Vagina (tissue), 2 donors: ENCODE data around the gene ATAD5. TPM values are rescaled to one million over a fixed set of nuclear protein-coding genes. Genes with fewer than 3 reads are reported as not detected.

Experiments
- DNase-seq, 2 donors: peaks; one replicate each; pipeline ENCODE4 v3.0.0-alpha.2; 2017; ENCODE audit errors: extremely low spot score in 2 of 2
- H3K27ac ChIP-seq: fragments of 200-600 bp; sonication (generic); one replicate; pipeline ENCODE4 v1.5.1; 2019
- H3K27me3 ChIP-seq: fragments of 200-600 bp; sonication (generic); one replicate; pipeline ENCODE4 v1.5.1; 2019
- H3K36me3 ChIP-seq, 2 donors: fragments of 200-600 bp; sonication (generic); one replicate each; pipeline ENCODE4 v1.5.1; 2017 to 2019
- H3K4me1 ChIP-seq: fragments of 200-600 bp; sonication (generic); one replicate; pipeline ENCODE4 v1.5.1; 2019
- H3K4me3 ChIP-seq, 2 donors: fragments of 200-600 bp; sonication (generic); 1 replicate in 1 of 2; 2 replicates in 1 of 2; pipeline ENCODE4 v1.5.1; 2016 to 2019
- H3K9me3 ChIP-seq: fragments of 200-600 bp; sonication (generic); one replicate; pipeline ENCODE4 v1.5.1; 2019
- POLR2A ChIP-seq, 2 donors: fragments of 450-650 bp; IDR thresholded peaks; one replicate each; pipeline ENCODE4 v1.6.1; 2017; ENCODE audit warnings: antibody characterized with exemption in 2 of 2, mild to moderate bottlenecking in 2 of 2, moderate library complexity in 2 of 2
- POLR2AphosphoS5 ChIP-seq, 2 donors: sonication (generic); formaldehyde crosslinking; IDR thresholded peaks; one replicate each; pipeline ENCODE4 v1.9.0; 2017; ENCODE audit warnings: antibody characterized with exemption in 2 of 2, mild to moderate bottlenecking in 2 of 2, low read depth in 1 of 2; ENCODE audit not compliant: insufficient read depth in 1 of 2
- intact Hi-C: fragments of 100-400 bp; cut with DNase I; formaldehyde crosslinking; loops from one replicate; pipeline ENCODE4 v1.15.1; 2023
- total RNA-seq: library from RNA; depleted of rRNA; stranded (reverse); fragments of >200 nt; gene quantifications from one replicate; pipeline ENCODE4 v1.2.3, GENCODE V29; 2016
- TF ChIP-seq, protein P1 (sequence below), 3 experiments: fragments of 450-650 bp in 2 of 3; fragments of 200-600 bp in 1 of 3; sonication (generic) in 1 of 3; IDR thresholded peaks; one replicate each; pipeline ENCODE4 v1.5.1; 2017 to 2019; ENCODE audit warnings: antibody characterized with exemption in 3 of 3, mild to moderate bottlenecking in 2 of 3, moderate library complexity in 2 of 3

ATAD5 gene
- total RNA-seq, 1 donor from 2014 or later, result 2.7 TPM

DNA sequence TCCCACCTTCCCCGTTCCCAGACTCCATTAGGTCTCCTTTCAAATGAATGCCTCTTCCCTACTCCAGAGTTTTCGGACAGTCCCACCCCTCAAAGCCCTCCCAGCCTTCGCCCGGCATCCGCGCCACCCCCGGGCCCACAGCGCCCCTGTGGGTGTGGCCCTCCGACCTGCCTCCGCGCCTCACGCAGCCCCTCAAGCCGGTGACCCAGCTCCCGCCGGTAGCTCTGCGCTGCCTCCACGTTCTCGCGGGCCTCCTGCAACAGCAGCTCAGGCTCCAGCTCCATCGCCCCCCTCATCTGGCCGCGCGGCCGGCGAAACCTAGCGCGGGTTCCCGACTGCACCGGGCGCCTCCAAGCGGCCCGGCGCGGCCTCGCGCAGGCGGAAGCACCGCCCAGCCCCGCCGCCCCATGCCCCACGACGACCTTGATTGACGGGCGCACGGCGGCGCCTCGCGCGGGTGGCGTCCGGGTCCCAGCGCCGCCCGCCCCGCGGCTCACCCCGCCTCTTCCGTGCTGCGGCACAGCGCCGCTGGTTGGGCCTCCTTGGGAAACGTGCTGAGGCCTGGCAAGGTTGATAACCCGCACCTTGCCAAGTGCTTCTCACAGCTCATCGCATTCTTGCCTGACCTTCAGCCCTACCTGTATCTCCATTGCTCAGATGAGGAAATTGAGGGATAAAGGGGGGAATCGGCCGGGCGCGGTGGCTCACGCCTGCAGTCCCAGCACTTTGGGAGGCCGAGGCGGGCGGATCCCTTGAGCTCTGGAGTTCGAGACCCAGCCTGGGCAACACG, 7.2 kb upstream of the ATAD5 start, which contains the start of gene CRLF3:
Gene CRLF3 (minus strand): TSS at position 337 of the 790 bp plus-strand sequence. CDS start 41 bp downstream, at position 296.
- TF ChIP-seq POLR2AphosphoS5 (IDR thresholded peaks at IDR 0.05; ENCODE audit: insufficient read depth in 1 of 2, low read depth in 1 of 2) (peak in 1 of 2 donors; percentile 79), POLR2A (IDR thresholded peaks at IDR 0.05) (peak in 1 of 2 donors; percentile 60)
- TF ChIP-seq, protein P1, sequence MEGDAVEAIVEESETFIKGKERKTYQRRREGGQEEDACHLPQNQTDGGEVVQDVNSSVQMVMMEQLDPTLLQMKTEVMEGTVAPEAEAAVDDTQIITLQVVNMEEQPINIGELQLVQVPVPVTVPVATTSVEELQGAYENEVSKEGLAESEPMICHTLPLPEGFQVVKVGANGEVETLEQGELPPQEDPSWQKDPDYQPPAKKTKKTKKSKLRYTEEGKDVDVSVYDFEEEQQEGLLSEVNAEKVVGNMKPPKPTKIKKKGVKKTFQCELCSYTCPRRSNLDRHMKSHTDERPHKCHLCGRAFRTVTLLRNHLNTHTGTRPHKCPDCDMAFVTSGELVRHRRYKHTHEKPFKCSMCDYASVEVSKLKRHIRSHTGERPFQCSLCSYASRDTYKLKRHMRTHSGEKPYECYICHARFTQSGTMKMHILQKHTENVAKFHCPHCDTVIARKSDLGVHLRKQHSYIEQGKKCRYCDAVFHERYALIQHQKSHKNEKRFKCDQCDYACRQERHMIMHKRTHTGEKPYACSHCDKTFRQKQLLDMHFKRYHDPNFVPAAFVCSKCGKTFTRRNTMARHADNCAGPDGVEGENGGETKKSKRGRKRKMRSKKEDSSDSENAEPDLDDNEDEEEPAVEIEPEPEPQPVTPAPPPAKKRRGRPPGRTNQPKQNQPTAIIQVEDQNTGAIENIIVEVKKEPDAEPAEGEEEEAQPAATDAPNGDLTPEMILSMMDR (IDR thresholded peaks at IDR 0.05), result peak in 2 of 3 experiments; percentile 35 to 56
- Histone ChIP-seq H3K27ac (peak within 1 kb of the TSS; percentile 87), H3K4me1 (peaks cover 32% of the 10 kb centered on the region), H3K4me3 (peak within 1 kb of the TSS; percentile 83 to 95), H3K27me3 (no peaks in the 10 kb centered on the region), H3K36me3 (no peaks in the 10 kb centered on the region), H3K9me3 (no peaks in the 10 kb centered on the region)
- intact Hi-C loops, result no loop called here
- DNase-seq, result peak in 1 of 2 donors; percentile 89

DNA sequence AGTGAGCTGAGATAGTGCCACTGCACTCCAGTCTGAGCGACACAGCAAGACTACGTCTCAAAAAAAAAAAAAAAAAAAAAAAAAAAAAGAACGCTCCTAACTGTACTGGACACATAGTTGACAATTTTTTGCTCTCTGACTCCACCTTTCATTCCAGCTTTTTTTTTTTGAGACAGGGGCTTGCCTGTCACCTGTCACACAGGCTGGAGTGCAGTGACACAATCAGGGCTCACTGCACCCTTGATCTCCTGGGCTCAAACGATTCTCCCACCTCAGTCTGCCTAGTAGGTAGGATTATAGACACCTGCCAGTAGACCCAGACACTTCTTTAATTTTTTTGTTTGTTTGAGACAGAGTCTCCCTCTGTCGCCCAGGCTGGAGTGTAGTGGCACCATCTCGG, 4.7 kb upstream of the ATAD5 start:
- no peak for TF ChIP-seq POLR2AphosphoS5 (IDR thresholded peaks at IDR 0.05; ENCODE audit: insufficient read depth in 1 of 2, low read depth in 1 of 2)
- TF ChIP-seq, protein P1 (IDR thresholded peaks at IDR 0.05), result no peak
- TF ChIP-seq POLR2A (IDR thresholded peaks at IDR 0.05), result no peak
- Histone ChIP-seq H3K27me3 (no peaks in the 10 kb centered on the region), H3K4me3 (no peak overlapping the region), H3K36me3 (no peaks in the 10 kb centered on the region), H3K9me3 (no peaks in the 10 kb centered on the region), H3K27ac (no peak overlapping the region), H3K4me1 (peaks cover 29% of the 10 kb centered on the region)
- no peak for DNase-seq
- intact Hi-C loops, result no loop called here

DNA sequence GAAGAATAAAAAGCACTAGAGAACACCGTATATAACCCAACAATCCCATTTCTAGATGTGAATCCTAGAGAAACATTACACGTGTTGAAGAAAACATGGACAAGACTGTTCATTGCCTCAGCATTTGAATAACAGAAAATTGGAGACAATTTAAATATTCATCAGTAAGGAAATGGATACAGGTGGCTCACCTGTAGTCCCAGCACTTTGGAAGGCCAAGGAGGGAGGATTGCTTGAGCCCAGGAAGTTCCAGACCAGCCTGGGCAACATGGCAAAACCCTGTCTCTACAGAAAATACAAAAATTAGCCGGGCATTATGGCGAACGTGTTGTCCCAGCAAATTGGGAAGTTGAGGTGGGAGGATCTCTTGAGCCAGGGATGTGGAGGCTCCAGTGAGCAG, 2.7 kb upstream of the ATAD5 start:
- no peak overlapping the region for H3K27ac ChIP-seq
- TF ChIP-seq, protein P1 (IDR thresholded peaks at IDR 0.05), result no peak
- no peak for TF ChIP-seq POLR2A (IDR thresholded peaks at IDR 0.05)
- peaks cover 24% of the 10 kb centered on the region for H3K4me1 ChIP-seq
- DNase-seq, result no peak
- H3K4me3 ChIP-seq, result no peak overlapping the region
- no peaks in the 10 kb centered on the region for H3K9me3 ChIP-seq
- intact Hi-C loops, result no loop called here
- H3K36me3 ChIP-seq, result no peaks in the 10 kb centered on the region
- H3K27me3 ChIP-seq, result no peaks in the 10 kb centered on the region

DNA sequence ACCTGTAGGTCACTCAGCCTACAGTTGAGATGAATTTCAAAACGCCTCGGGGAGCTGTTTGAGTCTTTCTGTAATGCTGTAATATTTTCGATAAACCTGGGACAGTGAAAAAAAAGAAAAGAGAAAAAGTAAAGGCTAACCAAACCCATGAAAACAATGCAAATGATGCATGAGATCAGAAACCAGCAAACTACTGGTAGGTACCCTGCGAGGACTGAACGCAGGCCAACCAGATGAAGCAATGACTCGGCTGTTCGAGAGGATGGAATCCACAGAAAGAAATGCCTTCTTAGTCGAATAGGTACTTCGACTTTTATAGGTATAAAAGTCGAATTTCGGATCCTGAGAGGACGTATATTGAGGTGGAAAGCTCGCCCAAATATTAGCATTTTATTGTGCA, 509 bp upstream of the ATAD5 start:
- H3K27me3 ChIP-seq, result no peaks in the 10 kb centered on the region
- peak overlapping the region; percentile 83 to 85 for H3K4me3 ChIP-seq
- no peak for TF ChIP-seq POLR2A (IDR thresholded peaks at IDR 0.05)
- TF ChIP-seq POLR2AphosphoS5 (IDR thresholded peaks at IDR 0.05; ENCODE audit: insufficient read depth in 1 of 2, low read depth in 1 of 2), result no peak
- H3K4me1 ChIP-seq, result peaks cover 12% of the 10 kb centered on the region
- H3K27ac ChIP-seq, result peak overlapping the region; percentile 60
- H3K36me3 ChIP-seq, result no peaks in the 10 kb centered on the region
- no peaks in the 10 kb centered on the region for H3K9me3 ChIP-seq
- DNase-seq, result no peak
- intact Hi-C loops, result no loop called here

DNA sequence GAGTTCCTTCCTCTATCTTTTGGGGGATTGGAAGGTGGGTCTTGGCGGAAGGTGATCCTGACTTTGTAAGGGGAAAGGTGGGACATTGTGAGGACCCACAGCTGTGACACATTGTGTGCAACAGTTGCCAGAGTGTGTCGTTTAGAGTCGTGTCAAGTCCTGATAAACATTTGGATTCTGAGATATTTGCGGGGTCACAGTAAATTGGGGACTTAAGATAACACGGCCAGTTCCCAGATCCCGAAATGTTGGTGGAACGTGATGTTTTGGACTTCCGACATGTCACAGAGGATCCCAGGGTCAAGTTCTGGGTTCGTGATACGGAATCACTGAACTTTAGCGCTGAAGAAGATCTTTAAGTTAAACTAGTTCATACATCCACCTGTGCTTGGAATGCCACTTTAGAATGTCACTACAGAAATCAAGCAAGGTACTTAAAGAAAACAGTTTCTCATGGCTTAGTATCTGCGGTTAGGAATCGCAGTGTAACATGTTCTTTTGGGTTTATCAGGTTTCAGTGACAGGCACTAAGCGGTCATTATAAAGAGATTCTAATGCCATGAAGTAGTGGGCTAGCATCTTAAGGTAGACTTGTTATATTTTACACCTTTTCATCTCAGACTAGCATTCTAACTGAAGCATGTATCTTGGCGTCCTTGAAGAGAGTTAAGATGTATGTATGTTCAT, 815 bp downstream of the ATAD5 start:
- H3K36me3 ChIP-seq, result no peaks in the 10 kb centered on the region
- DNase-seq, result no peak
- H3K27ac ChIP-seq, result peak overlapping the region; percentile 60
- H3K27me3 ChIP-seq, result no peaks in the 10 kb centered on the region
- TF ChIP-seq POLR2AphosphoS5 (IDR thresholded peaks at IDR 0.05; ENCODE audit: insufficient read depth in 1 of 2, low read depth in 1 of 2), result no peak
- no peak for TF ChIP-seq POLR2A (IDR thresholded peaks at IDR 0.05)
- TF ChIP-seq, protein P1 (IDR thresholded peaks at IDR 0.05), result no peak
- H3K4me1 ChIP-seq, result peaks cover 12% of the 10 kb centered on the region
- no peaks in the 10 kb centered on the region for H3K9me3 ChIP-seq
- H3K4me3 ChIP-seq, result peak overlapping the region; percentile 83 to 85
- intact Hi-C loops, result no loop called here
